Endometrium (tissue), 2 donors: Measurements from ENCODE around the gene HMX1.

ENCODE experiments used
- FAIRE-seq: peaks from 2 replicates; lab custom pipeline; 2012; peaks lifted over from hg19 to GRCh38; lab: Jason Lieb, UNC
- donor health status: control.
- donor health status: control.

The HMX1 gene

DNA sequence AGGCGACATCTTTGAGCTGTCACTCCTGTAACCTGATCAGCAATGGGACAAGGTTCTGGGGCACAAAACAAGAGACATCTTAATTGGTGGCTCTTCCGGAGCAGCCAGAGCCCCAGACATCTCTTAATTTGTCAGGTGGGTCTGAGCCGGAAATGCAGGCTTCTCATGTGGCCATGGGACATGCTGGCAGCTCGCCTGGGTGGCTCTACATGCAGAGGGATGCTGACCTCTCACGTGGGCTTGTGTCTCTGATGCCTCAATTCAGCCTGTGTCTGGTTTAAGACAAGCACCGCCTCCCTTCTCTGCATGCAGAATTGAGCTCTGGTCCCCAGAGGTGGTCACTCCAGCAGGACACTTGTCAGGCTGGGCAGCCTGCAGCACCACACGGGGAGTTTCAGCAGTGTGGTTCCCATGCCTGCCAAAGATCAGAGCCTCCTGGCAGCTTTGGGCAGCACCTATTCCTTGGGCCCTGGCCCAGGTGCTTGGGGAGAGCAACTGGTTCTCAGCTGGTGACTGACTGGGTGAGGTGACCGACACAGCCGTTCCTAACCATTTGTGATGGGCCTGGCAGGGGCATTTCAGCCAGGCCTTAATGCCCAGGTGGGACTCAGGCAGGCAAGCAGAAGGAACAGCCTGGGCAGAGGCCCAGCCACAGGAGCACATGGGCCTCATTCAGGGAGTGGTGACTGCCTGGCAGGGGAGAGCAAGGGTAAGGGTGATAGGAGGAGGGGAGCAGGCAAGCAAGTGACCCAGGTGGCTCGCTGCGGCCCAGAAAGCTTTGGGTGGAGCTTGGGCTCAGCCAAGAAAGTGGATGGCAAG is 53.4 kb downstream of the HMX1 start:
- FAIRE-seq = no peak

DNA sequence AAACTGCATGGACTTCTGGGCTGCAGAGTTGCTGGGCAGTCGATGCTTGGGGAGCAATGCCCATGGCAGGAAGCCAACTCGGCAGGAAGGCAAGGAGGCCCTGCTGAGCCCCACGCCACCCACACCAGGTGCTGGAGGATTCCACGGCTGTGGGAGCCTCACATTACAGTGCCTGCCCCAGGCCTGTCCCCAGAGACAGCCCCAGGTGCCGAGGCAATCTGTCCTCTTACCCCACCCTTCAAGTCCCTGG is 53.9 kb downstream of the HMX1 start:
- no peak for FAIRE-seq

- FAIRE-seq = no peak
These were observed 54.4 kb downstream of the HMX1 start for GRCh38 chr4:8817096-8817812.
